ENCODE data around the gene PPP1R14B.

PPP1R14B gene

GRCh38 chr11:64229744-64230170 is 17.0 kb downstream of the PPP1R14B start:
- ATAC-seq = no peak

GRCh38 chr11:64229090-64229743 is 17.5 kb downstream of the PPP1R14B start:
- no peak for ATAC-seq

GRCh38 chr11:64227405-64227956 is 19.3 kb downstream of the PPP1R14B start:
- ATAC-seq = no peak

GRCh38 chr11:64226507-64227051 is 20.2 kb downstream of the PPP1R14B start:
- ATAC-seq = peak; percentile 34 to 41

GRCh38 chr11:64225608-64226506 is 20.9 kb downstream of the PPP1R14B start, which contains the start of the genes NUDT22 and TRPT1:
TSS of gene NUDT22 (plus strand) at chr11:64226274. CDS start at chr11:64226653, 379 bp downstream.
TSS of gene TRPT1 (minus strand) at chr11:64226186. CDS start at chr11:64225860, 326 bp downstream.
- peak; percentile 68 to 77 for ATAC-seq

- ATAC-seq = no peak
Observed at GRCh38 chr11:64224891-64225607, 21.7 kb downstream of the PPP1R14B start.

- ATAC-seq = no peak
Observed at GRCh38 chr11:64224151-64224890, 22.4 kb downstream of the PPP1R14B start.

- no peak for ATAC-seq
Observed at GRCh38 chr11:64223001-64223651, 23.6 kb downstream of the PPP1R14B start.

- ATAC-seq = no peak
Observed at GRCh38 chr11:64222651-64223000, 24.1 kb downstream of the PPP1R14B start.

GRCh38 chr11:64220798-64221197 is 25.9 kb downstream of the PPP1R14B start:
- ATAC-seq = no peak

- no peak for ATAC-seq
Observed at GRCh38 chr11:64220271-64220670, 26.5 kb downstream of the PPP1R14B start.

- no peak for ATAC-seq
Observed at GRCh38 chr11:64219755-64220154, 27.0 kb downstream of the PPP1R14B start.

- ATAC-seq = no peak
Observed at GRCh38 chr11:64219354-64219684, 27.4 kb downstream of the PPP1R14B start.

GRCh38 chr11:64218628-64219353 is 28.0 kb downstream of the PPP1R14B start:
- ATAC-seq = no peak

GRCh38 chr11:64216879-64217278 is 29.9 kb downstream of the PPP1R14B start:
- ATAC-seq = no peak

- no peak for ATAC-seq
Observed at GRCh38 chr11:64211181-64211872, 35.4 kb downstream of the PPP1R14B start.

GRCh38 chr11:64210301-64211020 is 36.3 kb downstream of the PPP1R14B start:
- no peak for ATAC-seq

GRCh38 chr11:64209563-64209843 is 37.2 kb downstream of the PPP1R14B start:
- no peak for ATAC-seq

- ATAC-seq = no peak
Observed at GRCh38 chr11:64208796-64209562, 37.8 kb downstream of the PPP1R14B start.
